Femur (tissue), 1 donor: ENCODE measurements around the gene TTC12.

Experiments used
- DNase-seq: peaks from one replicate; pipeline ENCODE4 v3.0.0-alpha.2; 2017

TTC12 gene, protein sequence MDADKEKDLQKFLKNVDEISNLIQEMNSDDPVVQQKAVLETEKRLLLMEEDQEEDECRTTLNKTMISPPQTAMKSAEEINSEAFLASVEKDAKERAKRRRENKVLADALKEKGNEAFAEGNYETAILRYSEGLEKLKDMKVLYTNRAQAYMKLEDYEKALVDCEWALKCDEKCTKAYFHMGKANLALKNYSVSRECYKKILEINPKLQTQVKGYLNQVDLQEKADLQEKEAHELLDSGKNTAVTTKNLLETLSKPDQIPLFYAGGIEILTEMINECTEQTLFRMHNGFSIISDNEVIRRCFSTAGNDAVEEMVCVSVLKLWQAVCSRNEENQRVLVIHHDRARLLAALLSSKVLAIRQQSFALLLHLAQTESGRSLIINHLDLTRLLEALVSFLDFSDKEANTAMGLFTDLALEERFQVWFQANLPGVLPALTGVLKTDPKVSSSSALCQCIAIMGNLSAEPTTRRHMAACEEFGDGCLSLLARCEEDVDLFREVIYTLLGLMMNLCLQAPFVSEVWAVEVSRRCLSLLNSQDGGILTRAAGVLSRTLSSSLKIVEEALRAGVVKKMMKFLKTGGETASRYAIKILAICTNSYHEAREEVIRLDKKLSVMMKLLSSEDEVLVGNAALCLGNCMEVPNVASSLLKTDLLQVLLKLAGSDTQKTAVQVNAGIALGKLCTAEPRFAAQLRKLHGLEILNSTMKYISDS

DNA sequence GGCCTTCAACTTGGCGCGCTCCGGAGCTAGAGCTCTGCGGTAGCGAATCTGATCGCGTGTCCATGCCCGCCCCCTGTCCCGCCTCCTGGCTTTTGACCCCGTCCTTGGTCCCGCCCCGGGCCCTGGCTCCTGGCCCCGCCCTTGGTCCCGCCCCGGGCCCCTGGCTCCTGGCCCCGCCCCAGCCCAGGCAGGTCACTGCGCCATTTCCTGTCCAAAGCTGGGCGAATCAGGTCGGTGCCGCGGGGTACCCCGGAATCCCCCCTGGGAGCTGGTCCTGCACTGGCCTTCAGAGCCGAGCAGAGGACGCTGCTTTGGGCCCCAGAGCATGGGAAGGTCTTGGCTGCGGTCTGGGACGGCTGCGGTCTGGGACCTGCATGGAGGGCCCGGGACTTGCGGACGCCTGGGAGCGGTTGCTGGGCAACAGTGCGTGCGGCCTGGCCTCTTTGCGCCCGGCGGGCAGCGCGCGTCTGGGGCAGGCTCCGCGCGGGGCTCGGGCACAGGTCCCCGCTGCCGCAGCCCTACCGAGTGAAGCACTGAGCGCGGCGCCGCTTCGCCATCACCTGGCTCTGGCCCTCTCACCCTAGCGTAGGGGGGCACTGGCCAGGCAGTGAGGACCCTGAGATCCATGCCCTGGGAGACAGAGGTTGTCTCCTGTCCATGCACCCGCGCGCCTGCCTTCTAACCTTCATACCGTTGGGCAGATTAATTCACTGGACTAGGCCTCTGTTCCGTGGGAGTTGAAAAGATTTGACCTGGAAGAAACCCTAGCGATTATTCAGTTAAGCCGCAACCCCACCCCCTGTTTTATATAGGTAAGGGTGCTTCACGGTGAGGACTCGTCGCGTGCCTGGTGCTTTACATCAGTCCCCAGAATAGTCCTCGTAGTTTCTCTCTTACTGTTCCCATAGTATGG, at the start of gene TTC12:
TSS of gene TTC12 (plus strand) at position 195 of the 913 bp plus-strand sequence. CDS start 1,675 bp downstream, outside the sequence.
- DNase-seq = peak; percentile 95

DNA sequence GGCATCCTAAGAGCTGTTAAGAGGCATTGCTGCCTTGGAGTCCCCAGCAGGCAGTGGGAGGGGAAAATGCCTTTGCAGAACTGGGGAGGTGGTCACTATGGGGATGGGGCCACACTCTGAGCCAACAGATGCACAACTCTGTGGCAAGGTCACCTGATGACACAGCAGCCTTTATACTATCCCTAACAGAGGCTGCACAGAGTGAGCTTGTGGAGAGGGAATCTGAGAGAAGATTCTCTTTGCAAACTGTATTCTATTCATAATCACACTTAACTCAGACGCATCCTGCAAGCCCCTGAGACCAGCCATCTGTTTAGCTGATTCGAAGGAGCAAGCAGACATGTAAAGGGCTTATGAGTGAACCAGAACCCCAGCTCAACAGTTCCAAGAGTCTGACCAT, 49.0 kb upstream of the TTC12 start:
- no peak for DNase-seq

DNA sequence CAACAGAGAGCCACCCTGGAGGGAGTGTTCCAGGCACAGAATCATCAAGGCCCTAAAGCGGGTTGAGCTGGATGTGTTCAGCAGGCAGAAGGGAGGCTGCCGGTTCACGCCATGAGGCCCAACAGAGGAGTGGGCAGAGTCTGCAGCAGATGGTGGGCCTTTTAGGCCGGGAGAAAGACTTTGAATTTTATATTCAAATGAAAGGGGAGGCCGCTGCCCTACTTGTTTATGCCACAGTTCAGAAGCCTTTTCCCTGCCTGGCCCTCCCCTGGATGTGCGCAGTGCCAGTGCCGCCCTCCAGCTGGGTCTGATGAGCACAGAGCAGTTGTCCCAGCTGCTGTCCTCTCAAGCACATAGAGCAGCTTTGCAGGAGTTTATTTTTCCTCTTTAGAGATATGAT, 46.9 kb upstream of the TTC12 start:
- DNase-seq = no peak

DNA sequence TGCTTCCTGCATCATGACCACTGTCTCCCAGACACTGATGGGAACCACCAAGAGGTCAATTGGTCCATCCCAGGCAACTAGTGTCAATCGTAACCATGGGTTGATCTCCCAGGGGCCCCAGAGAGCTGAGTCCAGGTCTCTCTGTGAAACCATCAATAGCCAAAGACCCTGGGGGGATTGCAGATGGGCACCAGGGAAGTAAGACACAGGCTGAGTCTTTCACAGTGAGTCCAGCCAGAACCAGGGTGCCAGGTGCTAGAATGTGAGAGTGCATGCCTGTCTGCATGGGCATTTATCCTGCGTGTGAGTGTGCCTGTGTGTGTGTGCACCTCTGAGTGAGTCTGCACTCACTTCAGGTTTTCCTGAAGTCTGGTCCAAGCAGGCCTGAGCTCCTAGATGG, 45.3 kb upstream of the TTC12 start:
- DNase-seq = no peak

DNA sequence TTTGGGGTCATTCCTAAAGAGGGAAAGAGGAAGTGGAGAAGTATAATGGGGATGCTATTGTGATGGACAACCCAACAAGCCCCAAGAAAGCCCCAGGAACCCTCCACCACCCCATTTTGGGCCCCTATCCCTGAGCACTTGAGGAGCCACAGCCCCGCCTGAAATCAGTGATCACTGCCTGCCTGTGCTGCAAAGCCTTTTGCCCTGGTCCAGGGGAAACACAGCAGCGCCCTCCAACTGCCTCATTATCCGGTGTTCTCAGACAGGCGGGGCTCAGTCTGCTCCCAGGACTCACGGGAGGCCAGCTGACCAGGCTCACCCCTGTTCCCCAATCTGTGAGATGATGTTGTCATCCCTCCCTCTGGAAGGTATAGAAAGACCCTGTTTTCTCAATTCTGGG, 44.7 kb upstream of the TTC12 start:
- DNase-seq = no peak

DNA sequence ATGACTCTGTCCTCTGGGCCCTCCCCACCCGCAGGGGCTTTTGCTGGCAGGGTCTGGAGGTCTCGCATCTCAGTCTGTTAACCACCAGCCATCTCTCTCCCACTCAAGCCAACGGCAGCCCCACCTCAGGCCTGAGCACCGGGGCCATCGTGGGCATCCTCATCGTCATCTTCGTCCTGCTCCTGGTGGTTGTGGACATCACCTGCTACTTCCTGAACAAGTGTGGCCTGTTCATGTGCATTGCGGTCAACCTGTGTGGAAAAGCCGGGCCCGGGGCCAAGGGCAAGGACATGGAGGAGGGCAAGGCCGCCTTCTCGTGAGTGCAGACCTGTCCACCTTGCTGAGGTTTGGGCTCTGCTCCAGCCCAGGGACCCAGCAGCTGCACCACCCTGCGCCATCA, 44.3 kb upstream of the TTC12 start:
- no peak for DNase-seq

DNA sequence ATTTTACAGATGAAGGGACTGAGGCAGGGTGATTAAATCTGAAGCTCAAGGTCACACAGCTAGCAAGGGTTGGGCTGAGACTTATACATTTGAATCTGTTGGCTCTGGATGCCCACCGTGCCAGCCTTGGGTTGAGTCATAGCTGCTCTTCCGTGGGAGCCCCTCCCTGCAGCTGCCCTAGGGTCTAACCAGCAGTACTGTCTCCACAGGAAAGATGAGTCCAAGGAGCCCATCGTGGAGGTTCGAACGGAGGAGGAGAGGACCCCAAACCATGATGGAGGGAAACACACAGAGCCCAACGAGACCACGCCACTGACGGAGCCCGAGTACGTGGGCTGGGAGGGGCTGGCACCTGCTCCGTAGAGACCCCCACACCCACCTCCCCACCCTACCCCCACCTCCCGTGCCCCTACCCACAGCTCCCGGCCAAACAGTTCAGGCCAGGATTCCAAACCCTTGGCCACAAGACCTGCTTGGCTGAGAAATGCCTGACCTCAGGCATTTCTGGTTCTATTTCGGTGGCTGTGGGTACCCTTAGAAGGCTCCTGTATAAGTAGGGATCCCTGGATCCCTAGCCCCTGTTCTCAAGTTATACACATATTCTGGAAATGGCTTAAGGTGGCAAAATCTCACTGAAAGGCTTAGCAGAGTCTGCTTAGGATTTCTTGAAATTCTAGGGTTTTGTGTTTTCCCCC, 42.7 kb upstream of the TTC12 start:
- DNase-seq = no peak

DNA sequence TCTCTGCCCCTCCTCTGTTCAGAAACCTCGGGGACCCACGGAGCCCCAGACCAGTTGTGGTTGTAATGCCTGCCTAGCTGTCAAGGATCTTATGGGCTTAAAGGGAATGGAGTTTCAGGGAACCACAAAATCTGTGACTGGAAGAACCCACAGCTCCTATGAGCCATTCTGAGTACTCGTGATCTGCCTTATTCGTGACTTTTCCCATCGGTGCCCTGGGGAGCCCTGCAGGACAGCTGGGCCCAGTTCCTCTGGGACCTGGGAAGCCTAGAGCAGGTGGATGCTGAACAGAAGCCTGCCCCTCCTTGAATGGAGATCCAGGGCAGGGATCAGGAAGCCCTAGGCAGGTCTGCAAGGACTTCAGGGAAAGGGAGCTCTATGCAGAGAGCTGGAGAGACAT, 42.1 kb upstream of the TTC12 start:
- no peak for DNase-seq

DNA sequence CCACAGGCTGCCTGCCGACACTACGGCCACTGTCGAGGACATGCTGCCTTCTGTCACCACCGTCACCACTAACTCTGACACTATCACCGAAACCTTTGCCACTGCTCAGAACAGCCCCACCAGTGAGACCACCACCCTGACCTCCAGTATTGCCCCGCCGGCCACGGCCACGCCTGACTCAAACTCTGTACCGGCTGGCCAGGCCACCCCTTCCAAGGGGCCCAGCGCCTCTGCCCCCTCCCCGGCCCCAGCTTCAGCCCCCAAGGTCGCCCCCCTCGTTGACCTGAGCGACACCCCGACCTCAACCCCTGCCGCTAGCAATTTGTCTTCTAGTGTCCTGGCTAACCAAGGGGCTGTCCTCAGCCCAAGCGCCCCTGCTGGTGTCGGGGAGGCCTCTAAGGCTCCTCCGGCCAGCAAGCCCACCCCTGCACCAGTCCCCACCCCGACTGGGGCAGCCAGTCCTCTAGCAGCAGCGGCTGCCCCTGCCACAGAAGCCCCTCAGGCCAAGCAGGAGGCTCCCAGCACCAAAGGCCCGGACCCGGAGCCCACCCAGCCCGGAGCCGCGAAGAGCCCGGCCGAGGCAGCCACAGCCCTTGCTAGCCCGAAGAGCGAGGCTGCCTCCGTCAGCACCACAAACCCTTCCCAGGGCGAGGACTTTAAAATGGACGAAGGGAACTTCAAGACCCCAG, 41.3 kb upstream of the TTC12 start:
- no peak for DNase-seq

DNA sequence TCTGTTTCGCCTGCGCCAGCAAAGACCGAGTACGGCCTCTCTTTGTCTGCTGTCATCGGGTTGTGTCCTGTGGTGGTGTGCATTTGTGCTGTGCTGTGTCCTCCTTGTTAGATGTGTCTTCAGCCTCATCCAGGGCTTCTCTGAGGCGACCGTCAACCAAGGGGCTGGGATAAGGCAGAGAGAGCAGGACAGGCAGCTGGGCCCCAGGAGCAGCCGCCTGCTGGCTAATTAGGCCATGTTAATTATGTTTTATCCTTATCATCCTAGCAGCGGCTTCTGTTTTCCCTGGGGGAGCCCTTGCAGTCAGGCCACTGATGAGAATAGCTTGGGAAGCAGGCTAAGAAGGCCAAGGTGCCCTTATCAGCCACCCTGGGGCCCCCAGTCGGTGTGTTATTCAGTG, 40.7 kb upstream of the TTC12 start:
- DNase-seq = no peak

DNA sequence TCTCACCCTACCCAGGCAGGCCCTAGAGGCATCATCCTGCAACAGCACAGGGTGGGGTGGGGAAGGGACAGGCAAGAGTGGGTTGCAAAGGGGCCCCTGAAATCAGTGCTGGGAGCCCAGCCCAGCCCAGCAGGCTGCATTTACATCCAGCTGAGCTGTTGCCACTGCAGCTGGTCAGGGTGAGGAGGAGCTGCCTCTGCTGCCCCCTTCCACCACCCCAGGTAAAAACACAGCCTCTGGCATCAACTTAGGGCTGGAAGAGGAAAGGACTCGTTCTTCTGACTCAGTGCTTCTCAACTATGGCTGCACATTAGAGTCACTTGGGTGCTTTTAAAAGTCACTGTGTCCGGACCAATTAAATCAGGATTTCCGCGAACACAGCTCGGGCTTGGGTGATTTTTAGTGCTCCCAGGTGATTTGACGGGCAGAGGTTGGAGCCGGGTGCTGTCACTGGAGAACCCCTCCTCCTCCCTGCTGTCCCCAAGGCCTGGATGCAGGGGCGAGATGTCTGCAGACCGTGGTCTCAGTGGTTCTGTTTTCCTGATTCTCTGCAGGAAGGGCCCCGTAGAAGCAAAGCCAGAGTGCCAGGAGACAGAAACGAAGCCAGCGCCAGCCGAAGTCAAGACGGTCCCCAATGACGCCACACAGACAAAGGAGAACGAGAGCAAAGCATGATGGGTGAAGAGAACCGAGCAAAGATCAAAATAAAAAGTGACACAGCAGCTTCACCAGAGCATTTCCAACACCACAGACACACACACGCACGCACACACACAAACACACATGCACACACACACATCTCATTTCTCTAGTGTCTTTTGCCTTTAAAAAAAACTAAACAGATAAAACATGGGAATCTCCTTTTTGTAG, 39.4 kb upstream of the TTC12 start:
- DNase-seq = no peak

DNA sequence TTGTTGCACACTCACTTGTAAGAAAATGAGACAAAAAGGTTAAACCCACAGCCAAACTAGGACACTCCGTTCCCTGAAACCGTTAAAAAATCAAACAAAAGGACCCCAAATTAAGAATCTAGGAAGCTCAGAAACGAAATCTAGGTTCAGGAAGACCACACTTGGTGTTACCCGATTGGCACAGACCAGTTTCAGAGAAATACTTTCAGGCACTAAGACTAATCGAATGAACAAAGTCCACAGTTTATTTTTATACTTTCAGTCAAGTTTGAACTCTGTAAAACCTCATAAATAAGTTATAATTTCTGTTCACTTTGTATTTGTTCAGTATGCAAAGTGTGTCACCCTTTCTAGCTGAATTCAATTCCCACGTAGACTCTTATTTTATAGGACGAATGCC, 38.8 kb upstream of the TTC12 start:
- DNase-seq = no peak

DNA sequence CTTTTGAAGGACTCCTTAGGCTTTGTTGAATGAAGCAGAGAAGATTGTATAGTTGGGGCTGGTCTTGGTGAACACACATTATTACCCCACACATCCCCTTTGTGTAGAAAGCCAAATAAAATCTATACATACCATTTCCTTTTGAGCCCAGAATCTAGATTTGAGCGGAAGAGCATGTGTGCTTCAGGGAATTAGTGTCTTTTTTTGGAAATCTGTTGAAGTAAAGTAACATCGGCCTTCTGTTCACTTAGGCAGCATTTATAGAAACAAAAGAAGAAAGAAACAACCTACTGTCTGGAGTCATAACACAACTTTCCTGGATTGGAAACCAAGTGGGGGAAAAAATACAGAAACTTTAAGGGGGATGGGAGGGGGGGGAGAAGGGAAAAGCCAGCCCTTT, 37.9 kb upstream of the TTC12 start:
- DNase-seq = no peak

DNA sequence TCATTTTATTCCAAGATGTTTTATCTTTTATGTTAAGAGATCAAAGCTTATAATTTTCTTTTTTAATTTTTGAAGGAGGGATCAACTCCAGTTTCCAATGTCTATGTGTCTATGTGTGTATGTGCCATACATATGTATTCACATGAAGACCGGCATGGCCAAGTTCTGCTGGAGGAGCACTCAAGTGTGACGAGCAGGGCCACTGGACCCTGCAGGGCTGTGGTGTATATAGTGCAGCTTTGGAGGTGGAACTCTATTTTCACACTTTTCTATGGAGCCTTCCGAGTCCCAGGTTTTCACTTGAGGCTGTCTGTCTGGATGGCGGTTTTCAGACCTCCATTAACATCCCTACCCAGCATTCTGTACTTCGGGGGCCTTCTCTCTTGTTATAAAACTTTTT, 36.5 kb upstream of the TTC12 start:
- no peak for DNase-seq

DNA sequence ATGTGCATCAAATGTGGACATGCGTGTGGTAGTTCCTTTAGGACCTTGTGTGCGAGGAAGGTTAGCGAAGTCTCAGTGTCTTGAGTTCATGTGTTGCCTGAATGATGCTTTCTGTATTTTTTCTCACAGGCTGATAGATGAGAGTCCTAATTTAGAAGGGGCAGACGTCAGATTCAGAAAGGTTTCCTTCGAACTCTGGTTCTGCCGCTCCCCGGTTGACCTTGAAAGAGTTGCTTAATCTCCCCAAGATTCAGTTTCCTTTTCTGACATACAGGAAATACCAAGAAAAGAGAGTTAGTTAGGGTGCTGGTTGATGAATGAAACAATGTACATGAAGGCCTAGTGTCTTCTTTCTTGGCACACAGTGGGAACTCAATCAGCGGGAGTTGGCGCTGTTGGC, 35.9 kb upstream of the TTC12 start:
- no peak for DNase-seq

DNA sequence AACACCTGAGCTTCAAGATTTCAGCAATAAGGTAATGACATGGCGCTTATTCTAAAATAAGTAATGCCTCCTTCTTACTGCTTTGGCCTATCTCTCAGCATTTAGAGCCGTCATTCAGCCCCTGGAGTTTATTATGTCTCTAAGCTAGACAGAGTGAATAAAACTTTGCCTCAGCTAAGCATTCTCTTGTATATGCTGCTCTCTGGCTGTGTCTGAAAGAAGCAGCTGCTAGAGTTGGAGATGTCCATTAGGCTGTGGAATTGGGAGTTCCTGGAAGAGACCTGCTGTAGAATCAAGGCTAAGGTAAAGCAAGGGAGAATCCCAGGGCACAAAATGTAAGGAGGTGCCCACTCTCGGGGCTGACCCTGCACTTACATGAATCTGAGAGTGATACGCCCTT, 35.5 kb upstream of the TTC12 start:
- DNase-seq = no peak

DNA sequence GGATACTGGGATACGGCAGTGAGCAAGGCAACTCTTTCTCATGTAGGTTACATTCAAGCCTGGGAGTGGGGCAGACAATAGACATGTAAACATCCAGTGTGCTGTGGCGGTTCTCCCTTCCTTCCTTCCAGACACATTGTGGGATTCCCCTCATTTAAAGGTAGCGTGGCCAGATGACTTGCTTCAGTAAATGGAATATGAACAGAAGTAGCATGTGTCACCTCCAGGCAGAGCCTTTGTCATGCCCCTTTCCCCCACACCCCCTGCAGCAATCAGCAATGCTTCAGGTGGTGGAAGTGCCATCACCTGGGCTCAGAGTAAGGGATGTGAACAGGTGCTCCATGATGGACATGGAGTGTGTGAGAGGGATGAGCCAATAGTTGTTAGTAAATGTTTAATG, 34.8 kb upstream of the TTC12 start:
- no peak for DNase-seq

DNA sequence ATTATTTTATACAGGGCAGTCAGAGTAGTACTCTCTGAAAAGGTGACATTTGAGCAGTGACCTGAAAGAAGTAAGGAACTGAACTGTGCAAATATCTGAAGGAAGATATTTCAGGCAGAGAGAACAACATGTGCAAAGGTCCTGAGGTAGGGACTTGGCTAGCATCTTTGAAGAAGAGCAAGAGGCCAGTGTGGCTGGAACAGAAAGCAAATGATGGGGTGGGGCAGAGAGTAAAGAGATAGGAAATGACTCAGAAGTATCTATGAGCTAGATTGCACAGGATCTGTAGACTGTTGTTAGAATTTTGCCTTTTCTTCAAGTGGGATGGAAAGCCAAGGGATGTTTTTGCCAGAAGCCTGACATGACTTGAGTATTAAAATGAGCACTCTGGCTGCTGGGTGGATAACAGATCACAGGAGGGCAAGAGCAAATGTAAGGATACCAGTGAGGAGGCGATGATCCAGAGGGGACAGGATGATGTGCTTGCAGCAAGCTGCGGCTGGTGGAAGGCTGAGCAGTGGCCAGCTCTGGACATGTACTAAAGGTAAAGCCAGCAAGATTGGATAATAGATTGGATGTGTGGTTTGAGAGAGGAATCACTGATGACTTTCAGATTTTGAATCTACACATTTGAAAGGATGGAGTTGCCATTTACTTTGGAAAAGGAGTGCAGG, 33.2 kb upstream of the TTC12 start:
- DNase-seq = no peak

DNA sequence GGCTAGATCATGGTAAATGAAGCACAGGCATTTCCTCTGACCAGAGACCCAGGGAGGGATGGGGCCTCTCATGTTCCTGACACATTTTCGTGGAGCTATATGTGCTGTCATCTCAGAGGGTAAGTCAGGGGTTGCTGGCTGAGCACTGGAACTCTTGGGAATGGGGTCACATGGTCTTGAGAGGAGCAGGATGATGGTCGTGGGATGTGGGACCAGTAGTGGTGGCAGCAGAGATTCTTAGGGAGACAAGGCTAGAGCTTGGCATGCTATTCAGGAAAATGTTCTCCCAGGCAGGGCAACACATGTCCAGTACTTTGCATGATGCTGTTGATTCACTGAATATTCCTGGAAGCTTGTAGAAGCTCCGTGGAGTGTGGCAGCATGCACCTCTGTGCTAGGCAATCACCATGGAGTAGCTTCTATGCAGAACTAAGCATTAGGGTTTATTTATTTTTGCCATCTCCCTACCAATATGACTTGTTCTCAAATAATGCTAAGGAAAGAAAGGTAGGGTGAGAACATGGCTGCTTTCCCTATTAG, 31.4 kb upstream of the TTC12 start:
- no peak for DNase-seq

DNA sequence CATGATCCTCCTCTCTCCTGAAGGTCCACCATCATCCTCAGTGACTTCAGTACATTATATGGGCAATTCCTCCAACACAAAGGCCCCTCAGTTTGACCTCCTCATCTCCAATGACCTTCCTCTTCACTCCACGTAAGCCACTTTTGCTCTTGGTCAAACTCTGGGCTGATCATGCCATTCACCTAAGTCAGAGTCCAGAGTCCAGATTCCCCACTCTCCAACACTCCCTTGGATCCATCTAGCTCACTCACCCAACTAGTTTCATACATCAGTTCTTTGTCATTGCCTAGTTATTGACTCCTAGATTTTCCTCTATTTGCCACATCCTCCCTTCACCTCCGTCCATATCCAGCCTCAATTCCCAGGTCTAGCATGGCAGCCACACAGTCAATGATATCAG, 30.5 kb upstream of the TTC12 start:
- DNase-seq = no peak
